ENCODE measurements around the gene DSE.

GRCh38 chr6:116459927-116460326, 89.2 kb downstream of the DSE start:
- TF ChIP-seq CTCF (conservative IDR thresholded peaks at IDR 0.05; ENCODE audit: low read depth, low read length), result no peak
- TF ChIP-seq EZH2 (IDR thresholded peaks at IDR 0.05; ENCODE audit: low read length, unreplicated experiment), result no peak

Data from PC-3 (cell line).